H9 (cell line): Measurements from ENCODE around the gene PLB1. TPM values are rescaled to one million over a fixed set of nuclear protein-coding genes. Genes with fewer than 3 reads are reported as not detected.
A peak's percentile ranks its signal among the peaks of the same experiment; 100 is the strongest.

ENCODE experiments used
- DNase-seq: peaks from one replicate; pipeline ENCODE4 v3.0.0-alpha.2; 2017
- H2AFZ ChIP-seq: one replicate; pipeline ENCODE4 v1.6.1; 2013; ENCODE audit warnings: mild to moderate bottlenecking, low read length, control low read depth, moderate library complexity
- H2AK5ac ChIP-seq: 2 replicates; pipeline ENCODE4 v1.6.1; 2013; ENCODE audit warnings: low read length, control low read depth, mixed read lengths; ENCODE audit not compliant: insufficient read length
- H2BK120ac ChIP-seq: one replicate; pipeline ENCODE4 v1.6.1; 2013; ENCODE audit warnings: low read depth, mild to moderate bottlenecking, low read length, control low read depth, inconsistent platforms; ENCODE audit not compliant: poor library complexity, severe bottlenecking
- H2BK12ac ChIP-seq: 2 replicates; pipeline ENCODE4 v1.6.1; 2013; ENCODE audit warnings: low read length, control low read depth, mixed read lengths, low read depth; ENCODE audit not compliant: insufficient read length
- H2BK15ac ChIP-seq: 2 replicates; pipeline ENCODE4 v1.6.1; 2013; ENCODE audit warnings: low read depth, low read length, control low read depth
- H2BK20ac ChIP-seq: one replicate; pipeline ENCODE4 v1.6.1; 2013; ENCODE audit warnings: low read depth, mild to moderate bottlenecking, low read length, control low read depth, inconsistent platforms; ENCODE audit not compliant: poor library complexity, severe bottlenecking
- H2BK5ac ChIP-seq: 2 replicates; pipeline ENCODE4 v1.6.1; 2013; ENCODE audit warnings: low read length, control low read depth, mixed read lengths; ENCODE audit not compliant: insufficient read length
- H3K14ac ChIP-seq: 2 replicates; pipeline ENCODE4 v1.6.1; 2013; ENCODE audit warnings: low read length, control low read depth; ENCODE audit not compliant: insufficient read depth
- H3K18ac ChIP-seq: 2 replicates; pipeline ENCODE4 v1.6.1; 2013; ENCODE audit warnings: low read depth, mild to moderate bottlenecking, mixed read lengths, low read length, control low read depth; ENCODE audit not compliant: insufficient read length
- H3K23ac ChIP-seq: 2 replicates; pipeline ENCODE4 v1.6.1; 2013; ENCODE audit warnings: low read length, control low read depth, mixed read lengths, low read depth; ENCODE audit not compliant: insufficient read length
- H3K23me2 ChIP-seq: 2 replicates; pipeline ENCODE4 v1.6.1; 2013; ENCODE audit warnings: low read depth, mild to moderate bottlenecking, mixed read lengths, low read length, control low read depth; ENCODE audit not compliant: insufficient read length, poor library complexity, severe bottlenecking
- H3K27ac ChIP-seq: 2 replicates; pipeline ENCODE4 v1.5.1; 2013; ENCODE audit warnings: low read length, control low read depth, mixed read lengths, low read depth; ENCODE audit not compliant: insufficient read length
- H3K27me3 ChIP-seq: 2 replicates; pipeline ENCODE4 v1.6.1; 2013; ENCODE audit warnings: low read length, control low read depth, inconsistent platforms; ENCODE audit not compliant: insufficient read depth
- H3K4ac ChIP-seq: 2 replicates; pipeline ENCODE4 v1.6.1; 2013; ENCODE audit warnings: low read depth, mild to moderate bottlenecking, control low read depth, inconsistent platforms, low read length, moderate library complexity
- H3K4me1 ChIP-seq: 2 replicates; pipeline ENCODE4 v1.6.1; 2013; ENCODE audit warnings: low read length, control low read depth, inconsistent platforms; ENCODE audit not compliant: insufficient read depth
- H3K4me2 ChIP-seq: 2 replicates; pipeline ENCODE4 v1.6.1; 2013; ENCODE audit warnings: low read length, control low read depth, mixed read lengths; ENCODE audit not compliant: insufficient read length, insufficient read depth
- H3K56ac ChIP-seq: 2 replicates; pipeline ENCODE4 v1.6.1; 2013; ENCODE audit warnings: low read depth, mild to moderate bottlenecking, mixed read lengths, low read length, control low read depth; ENCODE audit not compliant: insufficient read length
- H3K79me1 ChIP-seq: 2 replicates; pipeline ENCODE4 v1.6.1; 2013; ENCODE audit warnings: low read depth, mild to moderate bottlenecking, moderate library complexity, low read length, control low read depth, inconsistent platforms; ENCODE audit not compliant: insufficient read depth, poor library complexity, severe bottlenecking
- H3K79me2 ChIP-seq: 2 replicates; pipeline ENCODE4 v1.6.1; 2013; ENCODE audit warnings: low read length, control low read depth, inconsistent platforms; ENCODE audit not compliant: insufficient read depth
- H3K9ac ChIP-seq: 2 replicates; pipeline ENCODE4 v1.6.1; 2013; ENCODE audit warnings: low read length, control low read depth, mixed read lengths; ENCODE audit not compliant: insufficient read length; ENCODE audit errors: extremely low read depth
- H3K9me3 ChIP-seq: one replicate; pipeline ENCODE4 v1.6.1; 2013; ENCODE audit warnings: low read depth, low read length, inconsistent platforms; ENCODE audit not compliant: control insufficient read depth
- H3T11ph ChIP-seq: one replicate; pipeline ENCODE4 v1.6.1; 2013; ENCODE audit warnings: mild to moderate bottlenecking, low read length, control low read depth, inconsistent platforms
- H4K20me1 ChIP-seq: one replicate; pipeline ENCODE4 v1.6.1; 2013; ENCODE audit not compliant: control insufficient read depth, insufficient read length, insufficient read depth
- H4K5ac ChIP-seq: 2 replicates; pipeline ENCODE4 v1.6.1; 2013; ENCODE audit warnings: low read depth, mild to moderate bottlenecking, mixed read lengths, low read length, control low read depth; ENCODE audit not compliant: insufficient read length
- H4K8ac ChIP-seq: replicated peaks from 2 replicates; pipeline ENCODE4 v1.6.1; 2013; ENCODE audit warnings: low read length, control low read depth, mixed read lengths, low read depth; ENCODE audit not compliant: insufficient read length
- H4K91ac ChIP-seq: 2 replicates; pipeline ENCODE4 v1.6.1; 2013; ENCODE audit warnings: low read depth, mild to moderate bottlenecking, moderate library complexity, mixed read lengths, low read length, control low read depth; ENCODE audit not compliant: insufficient read length
- H3K27ac Mint-ChIP-seq, 3 experiments: 2 replicates in 2 of 3; 3 replicates in 1 of 3; pipeline ENCODE4 v1.8.0; 2020 to 2021; ENCODE audit warnings: mixed read lengths in 3 of 3, mild to moderate bottlenecking in 1 of 3, moderate library complexity in 1 of 3
- H3K27me3 Mint-ChIP-seq: 2 replicates; pipeline ENCODE4 v1.8.0; 2021; ENCODE audit warnings: low read depth, mild to moderate bottlenecking, moderate library complexity, mixed read lengths
- H3K36me3 Mint-ChIP-seq, 3 experiments: 2 replicates in 2 of 3; 3 replicates in 1 of 3; pipeline ENCODE4 v1.8.0; 2020 to 2021; ENCODE audit warnings: low read depth in 3 of 3, mixed read lengths in 3 of 3; ENCODE audit not compliant: insufficient read depth in 1 of 3
- H3K4me1 Mint-ChIP-seq, 2 experiments: 2 replicates each; pipeline ENCODE4 v1.8.0; 2020; ENCODE audit warnings: mixed read lengths in 2 of 2
- H3K4me3 Mint-ChIP-seq, 2 experiments: 2 replicates in 1 of 2; 3 replicates in 1 of 2; pipeline ENCODE4 v1.8.0; 2020 to 2021; ENCODE audit warnings: mild to moderate bottlenecking in 2 of 2, mixed read lengths in 2 of 2, moderate library complexity in 1 of 2
- H3K9me3 Mint-ChIP-seq, 2 experiments: 2 replicates in 1 of 2; 3 replicates in 1 of 2; pipeline ENCODE4 v1.8.0; 2020; ENCODE audit warnings: mild to moderate bottlenecking in 2 of 2, mixed read lengths in 2 of 2, moderate library complexity in 1 of 2
- WGBS: extraction: QIAGEN DNeasy Blood & Tissue Kit; methylation state at CpG from one replicate; pipeline ENCODE4 v1.1.7; 2013; ENCODE audit warnings: missing lambda C conversion rate, low lambda C conversion rate, mixed read lengths; ENCODE audit not compliant: insufficient read length; ENCODE audit errors: extremely low coverage; 5-methylcytosine and 5-hydroxymethylcytosine counted together
- total RNA-seq: library from RNA; stranded (reverse); gene quantifications from 2 replicates; pipeline ENCODE4 v1.2.1, GENCODE V29; 2021
- TF ChIP-seq, protein P1 (sequence below): fragments of 200-600 bp; sonication (generic); conservative IDR thresholded peaks from 3 replicates; pipeline ENCODE4 v1.8.0; 2021; ENCODE audit warnings: antibody characterized with exemption, mild to moderate bottlenecking

Gene PLB1
- total RNA-seq, 1 experiment from 2014 or later, result not detected

DNA sequence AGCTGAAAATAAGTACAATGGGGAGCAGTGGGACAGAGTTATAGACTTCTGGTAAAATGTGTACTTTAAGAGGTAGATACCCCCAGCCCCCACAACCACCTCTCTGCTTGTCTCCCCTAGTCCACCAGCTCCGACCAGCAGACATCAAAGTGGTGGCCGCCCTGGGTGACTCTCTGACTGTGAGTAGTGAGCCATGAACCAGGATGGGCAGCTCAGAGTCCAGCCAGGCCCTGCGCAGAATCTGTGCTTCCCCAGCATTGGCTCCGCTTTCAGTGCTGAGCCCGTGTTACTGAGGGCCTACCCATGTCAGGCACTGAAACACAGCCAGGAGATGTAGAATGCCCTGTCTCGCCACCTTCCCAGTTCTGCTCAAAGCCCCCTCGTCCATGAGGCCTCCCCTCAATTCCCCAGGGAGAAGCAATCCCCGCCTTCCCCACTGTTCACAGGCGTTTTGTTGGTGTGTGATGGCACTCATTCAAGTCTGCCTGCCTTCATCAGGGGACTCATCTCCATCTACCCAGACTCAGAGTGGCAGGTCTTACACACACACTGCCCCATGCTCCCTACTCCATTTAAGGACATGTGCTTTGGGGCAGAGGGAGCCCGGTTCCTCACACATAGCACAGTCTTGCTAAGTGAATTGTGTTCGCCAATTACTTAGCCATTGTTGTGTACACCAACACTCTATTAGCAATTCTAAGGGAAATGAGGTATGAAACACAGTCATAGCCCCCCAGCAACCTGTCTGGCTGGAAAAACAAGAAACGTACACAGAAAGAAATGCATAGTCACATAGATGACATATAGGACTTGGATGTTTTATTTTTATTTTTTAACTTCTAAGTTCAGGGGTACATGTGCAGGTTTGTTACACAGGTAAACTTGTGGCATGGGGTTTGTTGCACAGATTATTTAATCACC is 122.6 kb downstream of the PLB1 start:
- Histone ChIP-seq H3K4me1 (peaks cover 3% of the 10 kb centered on the region; the same call in 1 of the 2 replicates), H2BK15ac (no peak overlapping the region), H3K79me2 (no peaks in the 10 kb centered on the region), H3K23me2 (no peaks in the 10 kb centered on the region), H2AFZ (no peak overlapping the region), H4K5ac (no peak overlapping the region), H3K56ac (no peak overlapping the region), H3K18ac (no peak overlapping the region), H4K8ac (no peak overlapping the region), H3K9me3 (no peaks in the 10 kb centered on the region), H3T11ph (no peak overlapping the region), H3K4ac (no peak overlapping the region), H3K14ac (no peak overlapping the region), H3K79me1 (no peaks in the 10 kb centered on the region), H3K9ac (no peak overlapping the region), H2BK12ac (no peak overlapping the region), H3K27me3 (no peaks in the 10 kb centered on the region), H2BK20ac (no peak overlapping the region), H4K20me1 (no peaks in the 10 kb centered on the region), H2BK5ac (no peak overlapping the region), H2AK5ac (no peak overlapping the region), H2BK120ac (no peak overlapping the region), H3K4me2 (no peak overlapping the region), H4K91ac (no peak overlapping the region), H3K23ac (no peak overlapping the region), H3K27ac (no peak overlapping the region)
- H3K27me3 Mint-ChIP-seq, result no peaks in the 10 kb centered on the region
- TF ChIP-seq, protein P1, sequence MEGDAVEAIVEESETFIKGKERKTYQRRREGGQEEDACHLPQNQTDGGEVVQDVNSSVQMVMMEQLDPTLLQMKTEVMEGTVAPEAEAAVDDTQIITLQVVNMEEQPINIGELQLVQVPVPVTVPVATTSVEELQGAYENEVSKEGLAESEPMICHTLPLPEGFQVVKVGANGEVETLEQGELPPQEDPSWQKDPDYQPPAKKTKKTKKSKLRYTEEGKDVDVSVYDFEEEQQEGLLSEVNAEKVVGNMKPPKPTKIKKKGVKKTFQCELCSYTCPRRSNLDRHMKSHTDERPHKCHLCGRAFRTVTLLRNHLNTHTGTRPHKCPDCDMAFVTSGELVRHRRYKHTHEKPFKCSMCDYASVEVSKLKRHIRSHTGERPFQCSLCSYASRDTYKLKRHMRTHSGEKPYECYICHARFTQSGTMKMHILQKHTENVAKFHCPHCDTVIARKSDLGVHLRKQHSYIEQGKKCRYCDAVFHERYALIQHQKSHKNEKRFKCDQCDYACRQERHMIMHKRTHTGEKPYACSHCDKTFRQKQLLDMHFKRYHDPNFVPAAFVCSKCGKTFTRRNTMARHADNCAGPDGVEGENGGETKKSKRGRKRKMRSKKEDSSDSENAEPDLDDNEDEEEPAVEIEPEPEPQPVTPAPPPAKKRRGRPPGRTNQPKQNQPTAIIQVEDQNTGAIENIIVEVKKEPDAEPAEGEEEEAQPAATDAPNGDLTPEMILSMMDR, result no peak
- H3K27ac Mint-ChIP-seq, result peak overlapping the region in 2 of 3 experiments; percentile 30 to 60; a peak in 2 of 7 replicates
- no peaks in the 10 kb centered on the region for H3K36me3 Mint-ChIP-seq
- no peak overlapping the region for H3K4me3 Mint-ChIP-seq
- no peak for DNase-seq
- WGBS, result no CpG with 5 or more reads among the region's 12 CpGs
- H3K4me1 Mint-ChIP-seq, result peaks cover 23 to 25% of the 10 kb centered on the region in 2 experiments
- no peaks in the 10 kb centered on the region for H3K9me3 Mint-ChIP-seq
